ENCODE measurements around the gene ABCB8.

Gene ABCB8

DNA sequence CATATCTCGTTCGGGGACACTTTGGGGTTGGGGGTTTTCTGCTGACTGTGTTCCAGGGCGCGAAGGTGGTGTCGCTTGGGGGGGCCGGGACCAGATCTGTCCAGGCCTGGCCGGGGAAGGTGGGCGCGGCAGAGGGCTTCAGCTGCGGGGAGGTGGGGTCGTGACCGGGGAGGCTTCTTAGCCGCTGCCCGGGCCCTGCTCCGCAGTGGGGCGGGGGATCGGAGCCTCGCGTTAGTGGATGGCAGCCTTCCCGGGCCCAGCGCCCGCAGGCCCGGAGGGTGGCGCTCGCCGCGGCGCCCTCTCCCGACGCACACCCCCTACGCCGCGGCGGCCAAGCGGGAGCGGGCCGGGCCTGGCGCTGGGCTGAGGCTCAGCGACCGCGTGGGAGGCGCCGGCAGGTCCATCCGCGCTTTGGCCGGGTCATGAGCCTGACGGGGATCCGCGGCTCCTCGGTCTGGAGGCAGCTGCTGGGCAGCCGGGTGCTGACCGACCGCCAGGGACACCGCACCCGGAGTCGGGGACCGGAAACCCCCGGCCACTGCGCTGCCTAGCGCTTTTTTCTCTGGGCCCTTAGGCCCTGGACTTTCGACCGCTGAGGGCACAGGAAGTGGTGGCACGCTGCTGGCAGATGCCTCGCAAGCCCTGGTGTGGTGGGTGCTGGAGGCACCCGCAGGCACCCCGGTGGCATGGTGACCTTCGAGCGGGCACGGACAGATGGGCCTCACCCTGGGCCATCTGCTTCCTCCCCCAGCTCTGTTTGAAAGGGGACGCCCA is 59.2 kb downstream of the ABCB8 start (continued):
- peak; percentile 36; the same call in 1 of the 2 replicates for TF ChIP-seq ZIC2 (tag by site-specific recombination; IDR thresholded peaks at IDR 0.05)
- TF ChIP-seq, protein P1, sequence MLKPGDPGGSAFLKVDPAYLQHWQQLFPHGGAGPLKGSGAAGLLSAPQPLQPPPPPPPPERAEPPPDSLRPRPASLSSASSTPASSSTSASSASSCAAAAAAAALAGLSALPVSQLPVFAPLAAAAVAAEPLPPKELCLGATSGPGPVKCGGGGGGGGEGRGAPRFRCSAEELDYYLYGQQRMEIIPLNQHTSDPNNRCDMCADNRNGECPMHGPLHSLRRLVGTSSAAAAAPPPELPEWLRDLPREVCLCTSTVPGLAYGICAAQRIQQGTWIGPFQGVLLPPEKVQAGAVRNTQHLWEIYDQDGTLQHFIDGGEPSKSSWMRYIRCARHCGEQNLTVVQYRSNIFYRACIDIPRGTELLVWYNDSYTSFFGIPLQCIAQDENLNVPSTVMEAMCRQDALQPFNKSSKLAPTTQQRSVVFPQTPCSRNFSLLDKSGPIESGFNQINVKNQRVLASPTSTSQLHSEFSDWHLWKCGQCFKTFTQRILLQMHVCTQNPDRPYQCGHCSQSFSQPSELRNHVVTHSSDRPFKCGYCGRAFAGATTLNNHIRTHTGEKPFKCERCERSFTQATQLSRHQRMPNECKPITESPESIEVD (tag by site-specific recombination; IDR thresholded peaks at IDR 0.05), result no peak
- no peak for TF ChIP-seq ZNF830 (tag by site-specific recombination; IDR thresholded peaks at IDR 0.05; ENCODE audit: low read depth)
- TF ChIP-seq ZNF791 (tag by site-specific recombination; IDR thresholded peaks at IDR 0.05), result no peak
- TF ChIP-seq HOXC10 (CRISPR knock-in tag; IDR thresholded peaks at IDR 0.05), result no peak
- no peak for TF ChIP-seq ZNF37A (tag by site-specific recombination; IDR thresholded peaks at IDR 0.05)
- no peak for TF ChIP-seq ZNF785 (tag by site-specific recombination; IDR thresholded peaks at IDR 0.05)
- no peak for TF ChIP-seq REPIN1 (tag by site-specific recombination; IDR thresholded peaks at IDR 0.05; ENCODE audit: low read depth)
- 0 out of 2 replicates have a peak, but pooled peaks have one; percentile 30 for TF ChIP-seq ZNF561 (tag by site-specific recombination; IDR thresholded peaks at IDR 0.05; ENCODE audit: borderline replicate concordance)
- TF ChIP-seq, protein P2, sequence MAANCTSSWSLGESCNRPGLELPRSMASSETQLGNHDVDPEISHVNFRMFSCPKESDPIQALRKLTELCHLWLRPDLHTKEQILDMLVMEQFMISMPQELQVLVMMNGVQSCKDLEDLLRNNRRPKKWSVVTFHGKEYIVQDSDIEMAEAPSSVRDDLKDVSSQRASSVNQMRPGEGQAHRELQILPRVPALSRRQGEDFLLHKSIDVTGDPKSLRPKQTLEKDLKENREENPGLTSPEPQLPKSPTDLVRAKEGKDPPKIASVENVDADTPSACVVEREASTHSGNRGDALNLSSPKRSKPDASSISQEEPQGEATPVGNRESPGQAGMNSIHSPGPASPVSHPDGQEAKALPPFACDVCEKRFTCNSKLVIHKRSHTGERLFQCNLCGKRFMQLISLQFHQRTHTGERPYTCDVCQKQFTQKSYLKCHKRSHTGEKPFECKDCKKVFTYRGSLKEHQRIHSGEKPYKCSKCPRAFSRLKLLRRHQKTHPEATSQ (tag by site-specific recombination; IDR thresholded peaks at IDR 0.05), result no peak
- TF ChIP-seq, protein P3, sequence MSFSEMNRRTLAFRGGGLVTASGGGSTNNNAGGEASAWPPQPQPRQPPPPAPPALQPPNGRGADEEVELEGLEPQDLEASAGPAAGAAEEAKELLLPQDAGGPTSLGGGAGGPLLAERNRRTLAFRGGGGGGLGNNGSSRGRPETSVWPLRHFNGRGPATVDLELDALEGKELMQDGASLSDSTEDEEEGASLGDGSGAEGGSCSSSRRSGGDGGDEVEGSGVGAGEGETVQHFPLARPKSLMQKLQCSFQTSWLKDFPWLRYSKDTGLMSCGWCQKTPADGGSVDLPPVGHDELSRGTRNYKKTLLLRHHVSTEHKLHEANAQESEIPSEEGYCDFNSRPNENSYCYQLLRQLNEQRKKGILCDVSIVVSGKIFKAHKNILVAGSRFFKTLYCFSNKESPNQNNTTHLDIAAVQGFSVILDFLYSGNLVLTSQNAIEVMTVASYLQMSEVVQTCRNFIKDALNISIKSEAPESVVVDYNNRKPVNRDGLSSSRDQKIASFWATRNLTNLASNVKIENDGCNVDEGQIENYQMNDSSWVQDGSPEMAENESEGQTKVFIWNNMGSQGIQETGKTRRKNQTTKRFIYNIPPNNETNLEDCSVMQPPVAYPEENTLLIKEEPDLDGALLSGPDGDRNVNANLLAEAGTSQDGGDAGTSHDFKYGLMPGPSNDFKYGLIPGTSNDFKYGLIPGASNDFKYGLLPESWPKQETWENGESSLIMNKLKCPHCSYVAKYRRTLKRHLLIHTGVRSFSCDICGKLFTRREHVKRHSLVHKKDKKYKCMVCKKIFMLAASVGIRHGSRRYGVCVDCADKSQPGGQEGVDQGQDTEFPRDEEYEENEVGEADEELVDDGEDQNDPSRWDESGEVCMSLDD (tag by site-specific recombination; IDR thresholded peaks at IDR 0.05), result peak; percentile 78; the same call in 1 of the 2 replicates
- TF ChIP-seq, protein P4, sequence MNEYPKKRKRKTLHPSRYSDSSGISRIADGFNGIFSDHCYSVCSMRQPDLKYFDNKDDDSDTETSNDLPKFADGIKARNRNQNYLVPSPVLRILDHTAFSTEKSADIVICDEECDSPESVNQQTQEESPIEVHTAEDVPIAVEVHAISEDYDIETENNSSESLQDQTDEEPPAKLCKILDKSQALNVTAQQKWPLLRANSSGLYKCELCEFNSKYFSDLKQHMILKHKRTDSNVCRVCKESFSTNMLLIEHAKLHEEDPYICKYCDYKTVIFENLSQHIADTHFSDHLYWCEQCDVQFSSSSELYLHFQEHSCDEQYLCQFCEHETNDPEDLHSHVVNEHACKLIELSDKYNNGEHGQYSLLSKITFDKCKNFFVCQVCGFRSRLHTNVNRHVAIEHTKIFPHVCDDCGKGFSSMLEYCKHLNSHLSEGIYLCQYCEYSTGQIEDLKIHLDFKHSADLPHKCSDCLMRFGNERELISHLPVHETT (tag by site-specific recombination; IDR thresholded peaks at IDR 0.05), result no peak
- peak; percentile 45; the same call in 1 of the 2 replicates for TF ChIP-seq KLF8 (tag by site-specific recombination; IDR thresholded peaks at IDR 0.05)
- no peak for TF ChIP-seq ZNF548 (tag by site-specific recombination; IDR thresholded peaks at IDR 0.05)
- TF ChIP-seq, protein P5, sequence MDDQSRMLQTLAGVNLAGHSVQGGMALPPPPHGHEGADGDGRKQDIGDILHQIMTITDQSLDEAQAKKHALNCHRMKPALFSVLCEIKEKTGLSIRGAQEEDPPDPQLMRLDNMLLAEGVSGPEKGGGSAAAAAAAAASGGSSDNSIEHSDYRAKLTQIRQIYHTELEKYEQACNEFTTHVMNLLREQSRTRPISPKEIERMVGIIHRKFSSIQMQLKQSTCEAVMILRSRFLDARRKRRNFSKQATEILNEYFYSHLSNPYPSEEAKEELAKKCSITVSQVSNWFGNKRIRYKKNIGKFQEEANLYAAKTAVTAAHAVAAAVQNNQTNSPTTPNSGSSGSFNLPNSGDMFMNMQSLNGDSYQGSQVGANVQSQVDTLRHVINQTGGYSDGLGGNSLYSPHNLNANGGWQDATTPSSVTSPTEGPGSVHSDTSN (CRISPR knock-in tag; IDR thresholded peaks at IDR 0.05), result peak; percentile 55; the same call in 1 of the 2 replicates
- TF ChIP-seq, protein P6, sequence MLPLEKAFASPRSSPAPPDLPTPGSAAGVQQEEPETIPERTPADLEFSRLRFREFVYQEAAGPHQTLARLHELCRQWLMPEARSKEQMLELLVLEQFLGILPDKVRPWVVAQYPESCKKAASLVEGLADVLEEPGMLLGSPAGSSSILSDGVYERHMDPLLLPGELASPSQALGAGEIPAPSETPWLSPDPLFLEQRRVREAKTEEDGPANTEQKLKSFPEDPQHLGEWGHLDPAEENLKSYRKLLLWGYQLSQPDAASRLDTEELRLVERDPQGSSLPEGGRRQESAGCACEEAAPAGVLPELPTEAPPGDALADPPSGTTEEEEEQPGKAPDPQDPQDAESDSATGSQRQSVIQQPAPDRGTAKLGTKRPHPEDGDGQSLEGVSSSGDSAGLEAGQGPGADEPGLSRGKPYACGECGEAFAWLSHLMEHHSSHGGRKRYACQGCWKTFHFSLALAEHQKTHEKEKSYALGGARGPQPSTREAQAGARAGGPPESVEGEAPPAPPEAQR (tag by site-specific recombination; IDR thresholded peaks at IDR 0.05), result no peak
- TF ChIP-seq ZNF501 (tag by site-specific recombination; IDR thresholded peaks at IDR 0.05), result no peak; the same call in 1 of the 2 replicates
- TF ChIP-seq, protein P7, sequence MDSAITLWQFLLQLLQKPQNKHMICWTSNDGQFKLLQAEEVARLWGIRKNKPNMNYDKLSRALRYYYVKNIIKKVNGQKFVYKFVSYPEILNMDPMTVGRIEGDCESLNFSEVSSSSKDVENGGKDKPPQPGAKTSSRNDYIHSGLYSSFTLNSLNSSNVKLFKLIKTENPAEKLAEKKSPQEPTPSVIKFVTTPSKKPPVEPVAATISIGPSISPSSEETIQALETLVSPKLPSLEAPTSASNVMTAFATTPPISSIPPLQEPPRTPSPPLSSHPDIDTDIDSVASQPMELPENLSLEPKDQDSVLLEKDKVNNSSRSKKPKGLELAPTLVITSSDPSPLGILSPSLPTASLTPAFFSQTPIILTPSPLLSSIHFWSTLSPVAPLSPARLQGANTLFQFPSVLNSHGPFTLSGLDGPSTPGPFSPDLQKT (IDR thresholded peaks at IDR 0.05; ENCODE audit: borderline replicate concordance, low read depth, low read length), result no peak
- TF ChIP-seq ZNF585B (tag by site-specific recombination; IDR thresholded peaks at IDR 0.05), result no peak
- no peak for TF ChIP-seq ZNF837 (tag by site-specific recombination; IDR thresholded peaks at IDR 0.05)
- TF ChIP-seq ZSCAN30 (tag by site-specific recombination; IDR thresholded peaks at IDR 0.05), result 0 out of 2 replicates have a peak, but pooled peaks have one; percentile 16
- peak; percentile 66; the same call in 1 of the 2 replicates for TF ChIP-seq KLF10 (tag by site-specific recombination; IDR thresholded peaks at IDR 0.05)
- TF ChIP-seq ZNF248 (tag by site-specific recombination; IDR thresholded peaks at IDR 0.05), result no peak
- no peak; the same call in 1 of the 2 replicates for TF ChIP-seq ZXDB (tag by site-specific recombination; IDR thresholded peaks at IDR 0.05)
- no peak for TF ChIP-seq ZNF560 (tag by site-specific recombination; IDR thresholded peaks at IDR 0.05; ENCODE audit: borderline replicate concordance)
- TF ChIP-seq ZNF155 (tag by site-specific recombination; IDR thresholded peaks at IDR 0.05), result no peak
- no peak for TF ChIP-seq BCL11B (tag by site-specific recombination; IDR thresholded peaks at IDR 0.05; ENCODE audit: low read depth)
- TF ChIP-seq GLIS1 (tag by site-specific recombination; IDR thresholded peaks at IDR 0.05), result peak; percentile 17; the same call in 1 of the 2 replicates

All from HEK293 (cell line).